GM11168 (cell line): Measurements from ENCODE around the gene EFHD2.
"Not testable (repeated sequence)": the region's sequence is repeated elsewhere in the genome, so short reads cannot be mapped to it uniquely, and the experiment has no call there.

Source experiments
- in situ Hi-C: fragments of 300-500 bp; cut with MboI; formaldehyde crosslinking; loops from one replicate; pipeline ENCODE4 v1.12.0; 2022; ENCODE audit warnings: low sequenced_read_pairs; ENCODE audit not compliant: unreplicated experiment

Gene EFHD2

GRCh38 chr1:15444468-15445389 lies 35.0 kb downstream of the EFHD2 start:
- in situ Hi-C loops, result loop anchor here (25.0 kb wide), 1 partner anchor 307 kb away; no protein-coding TSS in a partner anchor

GRCh38 chr1:15445390-15446122 lies 35.9 kb downstream of the EFHD2 start:
- in situ Hi-C loops, result loop anchor here (25.0 kb wide), 1 partner anchor 308 kb away; no protein-coding TSS in a partner anchor

DNA sequence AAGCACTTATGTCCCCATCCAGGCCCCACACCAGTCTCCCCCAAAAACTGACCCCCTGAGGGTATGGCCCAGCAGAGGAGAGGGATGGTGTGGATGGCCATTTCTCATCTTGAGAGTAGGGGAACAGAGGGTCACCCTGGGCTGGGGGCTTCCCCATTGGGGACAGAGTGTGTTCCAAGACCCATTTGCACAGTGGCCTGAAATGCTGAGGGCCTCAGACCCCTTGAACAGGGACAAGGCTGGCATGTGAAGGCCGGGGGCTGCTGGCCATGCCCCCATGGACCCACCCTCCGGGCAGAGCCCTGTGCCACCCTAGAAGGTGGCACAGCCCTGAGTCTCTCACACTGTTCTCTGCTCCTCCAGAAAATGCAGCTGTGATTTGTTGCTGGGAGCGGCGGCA lies 36.5 kb downstream of the EFHD2 start:
- in situ Hi-C loops, result loop anchor here (25.0 kb wide), 1 partner anchor 309 kb away; no protein-coding TSS in a partner anchor

DNA sequence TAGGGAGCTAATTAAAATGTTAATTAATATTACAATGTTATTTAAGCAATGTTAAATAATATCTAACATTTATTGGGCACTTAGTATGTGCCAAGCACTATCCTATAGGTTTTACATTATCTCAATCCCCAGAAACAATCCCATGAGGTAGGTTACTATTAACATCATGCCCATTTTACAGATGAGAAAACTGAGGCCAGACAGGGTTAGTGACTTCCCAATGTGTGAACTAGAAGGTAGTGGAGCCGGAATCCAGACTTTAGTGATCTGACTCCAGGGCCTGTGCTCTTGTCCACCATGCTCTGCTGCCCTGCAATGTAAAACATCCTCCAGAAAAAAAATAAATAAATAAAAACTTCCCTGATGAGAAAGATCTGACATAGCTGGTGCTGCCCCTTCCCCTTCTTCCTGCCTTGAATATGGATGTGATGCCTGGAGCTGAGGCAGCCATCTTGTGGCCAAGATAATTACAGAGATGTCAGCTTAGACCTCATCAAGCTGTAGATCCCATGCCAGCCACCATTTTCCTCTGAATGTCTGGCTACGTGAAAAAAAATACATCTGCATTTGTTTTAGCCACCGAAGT lies 39.3 kb downstream of the EFHD2 start:
- in situ Hi-C loops, result loop anchor here (25.0 kb wide), 1 partner anchor 312 kb away; no protein-coding TSS in a partner anchor

DNA sequence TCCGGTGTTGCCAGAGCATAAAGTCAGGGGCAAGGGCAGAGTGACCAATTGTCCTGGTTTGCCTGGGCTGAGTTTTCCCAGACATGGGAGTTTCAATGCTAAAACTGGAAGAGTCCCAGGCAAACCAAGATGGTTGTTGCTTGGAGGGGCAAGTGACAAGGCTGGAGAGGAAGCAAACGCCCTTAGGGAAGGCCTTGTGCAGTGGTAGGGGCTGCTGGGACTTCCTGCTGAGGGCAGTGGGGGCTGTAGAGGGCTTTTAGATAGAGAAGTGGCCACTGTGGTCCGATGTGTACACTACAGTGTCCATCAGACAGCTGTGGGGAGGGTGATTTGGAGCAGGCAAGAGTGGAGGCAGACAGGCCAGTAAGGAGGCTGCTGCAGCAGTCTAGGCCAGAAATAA lies 39.9 kb downstream of the EFHD2 start:
- in situ Hi-C loops, result loop anchor here (25.0 kb wide), 1 partner anchor 312 kb away; no protein-coding TSS in a partner anchor

- in situ Hi-C loops, result no loop called here
These were observed 41.5 kb downstream of the EFHD2 start for GRCh38 chr1:15451014-15451722.

- in situ Hi-C loops, result no loop called here
These were observed 42.5 kb downstream of the EFHD2 start for GRCh38 chr1:15452216-15452615.

DNA sequence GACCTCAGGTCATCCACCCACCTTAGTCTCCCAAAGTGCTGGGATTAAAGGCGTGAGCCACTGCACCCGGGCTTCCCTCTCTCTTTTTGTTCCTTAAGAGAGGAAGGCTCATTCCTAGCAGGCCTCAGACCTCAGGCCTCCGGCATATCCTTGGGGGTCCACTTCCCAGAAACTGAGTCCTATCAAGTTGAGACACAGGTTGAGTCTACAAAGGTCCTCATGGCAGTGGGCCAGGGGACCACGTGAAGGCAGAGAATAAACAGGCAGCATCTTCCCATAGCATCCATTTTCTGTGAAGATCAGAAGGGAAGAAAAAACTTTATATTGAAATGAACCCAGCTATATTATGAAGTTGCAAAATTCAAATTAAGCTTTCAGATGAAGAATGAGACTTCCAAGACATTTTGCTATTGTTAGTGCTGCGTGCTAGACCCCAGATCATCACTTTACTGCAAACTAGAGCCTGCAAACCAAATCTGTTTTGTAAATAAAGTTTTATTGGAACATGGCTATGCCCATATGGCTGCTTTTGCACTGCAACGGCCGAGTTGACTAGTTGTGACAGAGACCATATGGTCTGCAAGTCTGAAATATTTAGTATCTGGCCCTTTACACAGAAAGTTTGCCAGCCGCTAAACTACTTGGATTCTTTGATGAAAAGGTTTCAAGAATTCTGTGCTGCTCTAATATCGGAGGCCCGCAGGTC lies 43.3 kb downstream of the EFHD2 start:
- in situ Hi-C loops, result no loop called here

GRCh38 chr1:15453734-15454133 lies 44.0 kb downstream of the EFHD2 start:
- in situ Hi-C loops, result no loop called here

- in situ Hi-C loops, result no loop called here
These were observed 44.6 kb downstream of the EFHD2 start for GRCh38 chr1:15454256-15454655.

DNA sequence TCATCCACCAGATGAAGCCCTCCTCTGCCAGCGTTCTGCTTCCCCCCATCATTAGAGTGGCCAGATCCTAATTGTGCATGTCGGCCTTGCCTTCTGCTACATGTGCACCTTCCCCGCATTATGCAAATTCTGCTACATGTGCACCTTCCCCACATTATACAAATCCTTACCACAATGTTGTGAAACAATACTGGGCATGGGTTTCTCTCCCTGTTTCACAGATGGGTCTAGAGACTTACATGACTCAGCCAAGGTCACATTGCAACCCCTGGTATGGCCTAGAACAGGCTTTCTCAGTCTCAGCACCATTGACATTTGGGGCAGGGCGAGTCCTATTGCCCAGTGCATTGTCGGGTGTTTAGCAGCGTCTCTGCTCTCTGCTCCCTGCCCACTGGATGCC lies 45.8 kb downstream of the EFHD2 start:
- in situ Hi-C loops, result no loop called here

GRCh38 chr1:15456313-15456954 lies 46.7 kb downstream of the EFHD2 start, which contains the start of gene CELA2A:
Gene CELA2A, plus strand, starts transcription at chr1:15456732. Its CDS starts 22 bp downstream, at chr1:15456754.
- in situ Hi-C loops, result no loop called here

DNA sequence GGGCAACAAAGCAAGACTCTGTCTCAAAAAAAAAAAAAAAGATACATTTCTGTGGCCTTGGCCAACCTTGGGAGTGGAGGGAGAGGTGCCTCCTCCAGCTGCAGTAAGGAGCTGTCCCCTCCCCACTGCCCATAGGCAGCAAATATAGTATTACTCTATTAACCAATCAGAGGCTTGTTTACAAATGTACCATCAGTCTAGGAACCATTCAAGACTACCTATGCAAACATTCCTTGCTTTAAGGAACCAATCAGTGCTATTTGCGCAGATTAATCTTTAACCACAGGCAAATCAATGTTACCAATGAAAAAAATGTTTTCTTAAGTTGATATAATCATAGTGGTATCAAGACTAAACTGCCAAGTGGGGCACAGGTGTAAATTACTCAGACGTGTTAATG lies 47.9 kb downstream of the EFHD2 start:
- in situ Hi-C loops, result no loop called here

DNA sequence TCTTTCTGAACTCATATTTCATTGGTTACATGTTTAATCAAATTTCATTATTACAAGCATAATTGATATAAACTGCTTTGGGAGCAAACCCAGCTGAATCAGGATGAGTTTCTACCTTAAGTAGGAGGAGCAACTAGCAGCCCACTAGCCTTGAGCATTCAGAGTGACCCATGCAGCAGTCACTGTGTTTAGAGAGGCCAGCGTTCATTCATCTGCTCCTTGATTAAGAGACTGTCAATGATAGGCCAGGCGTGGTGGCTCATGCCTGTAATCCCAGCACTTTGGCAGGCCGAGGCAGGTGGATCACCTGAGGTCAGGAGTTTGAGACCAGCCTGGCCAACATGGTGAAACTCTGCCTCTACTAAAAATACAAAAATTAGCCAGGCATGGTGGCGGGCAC lies 48.7 kb downstream of the EFHD2 start:
- in situ Hi-C loops, result not testable (repeated sequence)

DNA sequence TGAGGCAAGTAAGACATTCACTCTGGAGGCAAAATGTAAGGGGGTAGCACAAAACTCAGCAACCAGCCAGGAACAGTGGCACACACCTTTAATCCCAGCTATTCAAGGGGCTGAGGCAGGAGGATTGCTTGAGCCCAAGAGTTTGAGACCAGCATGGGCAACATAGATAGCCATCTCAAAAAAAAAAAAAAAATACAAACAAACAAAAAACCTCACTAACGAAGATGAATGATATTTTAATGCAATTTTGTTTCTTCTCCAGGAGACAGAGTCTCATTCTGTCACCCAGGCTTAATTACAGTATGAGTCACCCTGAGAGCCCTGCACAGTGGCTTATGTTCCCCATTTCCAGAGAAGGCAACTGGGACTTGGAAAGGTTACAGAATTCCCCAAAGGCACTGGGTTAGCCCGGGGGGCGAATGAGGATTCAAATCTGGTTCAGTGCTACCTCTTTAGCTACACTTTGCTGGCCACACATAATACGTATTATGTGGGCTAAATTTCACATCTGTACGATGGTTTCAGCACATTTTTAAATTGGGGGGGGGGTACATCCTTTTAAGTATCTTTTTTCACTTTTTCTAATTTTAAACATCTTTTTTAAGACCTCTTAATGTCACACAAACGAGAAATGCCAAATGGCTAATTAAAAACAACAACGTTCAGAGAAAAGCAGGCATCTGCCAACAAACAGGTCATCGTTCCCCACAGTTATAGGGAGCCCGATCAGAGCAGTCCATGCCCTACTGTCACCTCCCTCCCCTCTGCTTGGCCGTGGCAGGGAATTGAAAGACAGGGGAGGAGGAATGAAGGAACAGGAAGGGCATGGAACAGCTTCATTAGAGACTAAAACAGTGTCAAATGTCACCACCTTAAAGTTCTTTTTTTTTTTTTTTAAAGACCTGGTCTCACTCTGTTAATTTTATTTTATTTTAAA lies 50.4 kb downstream of the EFHD2 start:
- in situ Hi-C loops, result no loop called here

DNA sequence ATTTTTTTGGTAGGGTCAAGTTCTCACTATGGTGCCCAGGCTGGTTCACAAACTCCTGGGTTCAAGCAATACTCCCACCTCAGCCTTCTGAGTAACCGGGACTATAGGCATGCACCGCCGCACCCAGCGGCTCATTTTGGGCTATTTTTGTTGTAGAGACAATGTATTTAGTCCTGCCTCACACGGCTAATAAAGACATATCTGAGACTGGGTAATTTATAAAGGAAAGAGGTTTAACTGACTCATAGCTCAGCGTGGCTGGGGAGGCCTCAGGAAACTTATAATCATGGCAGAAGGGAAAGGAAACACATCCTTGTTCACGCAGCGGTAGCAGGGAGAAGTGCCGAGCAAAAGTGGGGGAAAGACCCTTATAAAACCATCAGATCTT lies 51.0 kb downstream of the EFHD2 start:
- in situ Hi-C loops, result no loop called here

DNA sequence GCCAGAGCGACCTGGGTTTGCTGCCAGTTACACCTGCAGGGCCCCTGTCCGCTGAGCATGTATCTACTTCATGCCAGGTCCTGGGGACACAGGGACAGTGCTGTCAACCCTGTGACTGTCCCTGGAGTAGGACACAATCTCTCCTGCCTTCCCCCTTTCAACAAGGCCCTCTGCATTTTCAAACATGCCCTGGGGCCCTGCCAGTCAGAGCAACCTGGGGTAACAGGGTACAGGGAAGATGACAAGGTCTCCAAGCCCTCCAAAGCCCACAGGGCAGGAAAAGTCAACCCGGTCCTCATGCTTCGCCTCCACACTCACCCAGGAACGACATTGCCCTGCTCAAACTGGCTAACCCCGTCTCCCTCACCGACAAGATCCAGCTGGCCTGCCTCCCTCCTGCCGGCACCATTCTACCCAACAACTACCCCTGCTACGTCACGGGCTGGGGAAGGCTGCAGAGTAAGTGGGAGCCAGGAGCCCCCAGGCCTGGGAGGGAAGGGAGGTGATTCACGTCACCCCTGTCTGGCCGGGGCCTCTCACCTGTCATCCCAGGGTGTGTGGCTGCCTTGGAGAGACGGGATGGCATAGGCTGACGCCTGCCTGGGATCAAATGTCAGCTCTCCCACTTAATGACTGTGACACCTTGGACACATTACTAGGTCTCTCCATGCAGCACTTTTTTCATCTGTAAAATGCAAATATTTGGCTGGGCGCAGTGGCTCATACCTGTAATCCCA lies 53.5 kb downstream of the EFHD2 start:
- in situ Hi-C loops, result not testable (repeated sequence)
